Body of pancreas (tissue), 4 donors: ENCODE data around the gene CDX1.

ENCODE experiments used
- POLR2A ChIP-seq, 3 donors: fragments of 450-650 bp; IDR thresholded peaks; one replicate each; pipeline ENCODE4 v1.6.1; 2016; ENCODE audit warnings: antibody characterized with exemption in 3 of 3, mild to moderate bottlenecking in 2 of 3
- TF ChIP-seq, protein P1 (sequence below), 7 experiments: fragments of 450-650 bp in 4 of 7; fragments of 200-600 bp in 3 of 7; sonication (generic) in 3 of 7; IDR thresholded peaks; one replicate each; pipeline ENCODE4 v1.5.1; 2016 to 2019; ENCODE audit warnings: antibody characterized with exemption in 7 of 7

DNA sequence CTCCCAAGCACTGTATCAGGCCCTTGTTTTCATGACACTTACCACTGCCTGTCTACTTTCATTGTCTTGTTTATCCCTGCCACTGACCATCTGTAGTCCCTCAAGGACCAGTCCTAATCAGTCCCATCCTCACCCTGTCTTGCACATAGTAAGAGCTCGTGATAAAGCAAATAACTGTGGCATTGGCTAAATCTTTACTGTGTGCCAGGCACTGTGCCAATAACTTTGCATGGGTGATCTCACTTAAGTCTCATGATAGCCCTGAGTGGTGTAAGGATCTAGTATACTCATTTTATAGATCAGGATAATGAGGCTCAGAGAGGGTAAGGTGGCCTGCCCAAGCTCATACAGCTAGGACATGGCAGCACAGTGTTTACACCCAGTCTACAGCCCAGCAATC, 5.6 kb downstream of the CDX1 start:
- TF ChIP-seq, protein P1, sequence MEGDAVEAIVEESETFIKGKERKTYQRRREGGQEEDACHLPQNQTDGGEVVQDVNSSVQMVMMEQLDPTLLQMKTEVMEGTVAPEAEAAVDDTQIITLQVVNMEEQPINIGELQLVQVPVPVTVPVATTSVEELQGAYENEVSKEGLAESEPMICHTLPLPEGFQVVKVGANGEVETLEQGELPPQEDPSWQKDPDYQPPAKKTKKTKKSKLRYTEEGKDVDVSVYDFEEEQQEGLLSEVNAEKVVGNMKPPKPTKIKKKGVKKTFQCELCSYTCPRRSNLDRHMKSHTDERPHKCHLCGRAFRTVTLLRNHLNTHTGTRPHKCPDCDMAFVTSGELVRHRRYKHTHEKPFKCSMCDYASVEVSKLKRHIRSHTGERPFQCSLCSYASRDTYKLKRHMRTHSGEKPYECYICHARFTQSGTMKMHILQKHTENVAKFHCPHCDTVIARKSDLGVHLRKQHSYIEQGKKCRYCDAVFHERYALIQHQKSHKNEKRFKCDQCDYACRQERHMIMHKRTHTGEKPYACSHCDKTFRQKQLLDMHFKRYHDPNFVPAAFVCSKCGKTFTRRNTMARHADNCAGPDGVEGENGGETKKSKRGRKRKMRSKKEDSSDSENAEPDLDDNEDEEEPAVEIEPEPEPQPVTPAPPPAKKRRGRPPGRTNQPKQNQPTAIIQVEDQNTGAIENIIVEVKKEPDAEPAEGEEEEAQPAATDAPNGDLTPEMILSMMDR (IDR thresholded peaks at IDR 0.05) = no peak
- TF ChIP-seq POLR2A (IDR thresholded peaks at IDR 0.05) = no peak
